ENCODE results near the gene TLNRD1. TPM values are rescaled to one million over a fixed set of nuclear protein-coding genes. Genes with fewer than 3 reads are reported as not detected.

TLNRD1 gene
- total RNA-seq, 1 donor from 2014 or later = 5.5 TPM

GRCh38 chr15:81053621-81054020, 52.9 kb downstream of the TLNRD1 start:
- no peak overlapping the region for H3K4me3 ChIP-seq
- H3K27me3 ChIP-seq (ENCODE audit: low read depth) = no peaks in the 10 kb centered on the region
- DNase-seq = no peak
- TF ChIP-seq CTCF (IDR thresholded peaks at IDR 0.05; ENCODE audit: borderline replicate concordance) = no peak
- no peaks in the 10 kb centered on the region for H3K4me1 ChIP-seq
- no peaks in the 10 kb centered on the region for H3K36me3 ChIP-seq
- intact Hi-C loops (cut with micrococcal nuclease) = no loop called here
- peaks cover 12% of the 10 kb centered on the region for H3K9me3 ChIP-seq (replicated peaks)
- no peak overlapping the region for H3K27ac ChIP-seq (replicated peaks)

GRCh38 chr15:81054236-81054635, 53.5 kb downstream of the TLNRD1 start:
- H3K9me3 ChIP-seq (replicated peaks) = peaks cover 13% of the 10 kb centered on the region
- H3K4me1 ChIP-seq = no peaks in the 10 kb centered on the region
- H3K27me3 ChIP-seq (ENCODE audit: low read depth) = no peaks in the 10 kb centered on the region
- DNase-seq = no peak
- no peak for TF ChIP-seq CTCF (IDR thresholded peaks at IDR 0.05; ENCODE audit: borderline replicate concordance)
- H3K36me3 ChIP-seq = no peaks in the 10 kb centered on the region
- no peak overlapping the region for H3K27ac ChIP-seq (replicated peaks)
- intact Hi-C loops (cut with micrococcal nuclease) = no loop called here
- no peak overlapping the region for H3K4me3 ChIP-seq

Small RNA genes lying within 50 kb of the gene (microRNA-seq; reads per million reads assigned to microRNA genes)
- not detected for gene MIR4514

Other genes with a start within 250 kb of the TLNRD1 start
- 0.44 TPM for gene CEMIP, start 221.6 kb upstream of the TLNRD1 start, total RNA-seq
- gene MESD, start 11.1 kb upstream of the TLNRD1 start, total RNA-seq = 13.5 TPM
- gene CFAP161, start 133.3 kb downstream of the TLNRD1 start, total RNA-seq = 0.91 TPM
- 3.8 TPM for gene IL16, start 196.0 kb downstream of the TLNRD1 start, total RNA-seq

All from left ventricle myocardium inferior (tissue), 1 donor.